Caco-2 (cell line): Measurements from ENCODE around the gene KIAA0753. TPM values are rescaled to one million over a fixed set of nuclear protein-coding genes. Genes with fewer than 3 reads are reported as not detected.

Source experiments
- BruUV-seq: library from RNA; stranded (reverse); fragments of 400-500 nt; replicated peaks from 2 replicates; lab custom pipeline; 2021; lab: Mats Ljungman, UMichigan
- CTCF ChIA-PET: fragments of 300-600 bp; sonication (Branson Sonifier 250); formaldehyde crosslinking; loops from one replicate; lab custom pipeline; 2022; ENCODE audit warnings: antibody characterized with exemption; lab: Charles Lee
- POLR2A ChIA-PET: fragments of 300-600 bp; sonication (Branson Sonifier 250); formaldehyde crosslinking; loops from one replicate; lab custom pipeline; 2022; ENCODE audit warnings: antibody characterized with exemption; lab: Charles Lee
- DNase-seq, 2 experiments: peaks; one replicate each; pipeline versions ENCODE4 v3.0.0 to v3.0.0-alpha.2; 2020 to 2022
- H3K27me3 ChIP-seq: replicated peaks from 2 replicates; pipeline ENCODE4 v1.6.0; 2011; ENCODE audit warnings: low read length; ENCODE audit not compliant: control insufficient read depth, insufficient read depth
- H3K36me3 ChIP-seq: 2 replicates; pipeline ENCODE4 v1.5.1; 2011; ENCODE audit warnings: low read length; ENCODE audit not compliant: control insufficient read depth, insufficient read depth
- H3K4me1 ChIP-seq: fragments of 250-450 bp; sonication (Bioruptor Pico); 2 replicates; pipeline ENCODE4 v1.5.1; 2020; ENCODE audit warnings: mild to moderate bottlenecking
- H3K4me3 ChIP-seq: 2 replicates; pipeline ENCODE4 v1.5.1; 2011; ENCODE audit warnings: low read depth, mild to moderate bottlenecking, control low read depth, low read length
- H3K9me3 ChIP-seq: fragments of 250-450 bp; sonication (Bioruptor Pico); 2 replicates; pipeline ENCODE4 v1.5.1; 2020; ENCODE audit warnings: mild to moderate bottlenecking, moderate library complexity
- H3K27ac Mint-ChIP-seq: one replicate; pipeline ENCODE4 v1.8.0; 2022; ENCODE audit warnings: mixed read lengths; ENCODE audit not compliant: unreplicated experiment
- H3K27me3 Mint-ChIP-seq: one replicate; pipeline ENCODE4 v1.8.0; 2022; ENCODE audit warnings: mixed read lengths; ENCODE audit not compliant: insufficient read depth, unreplicated experiment
- H3K36me3 Mint-ChIP-seq: one replicate; pipeline ENCODE4 v1.8.0; 2022; ENCODE audit warnings: mild to moderate bottlenecking, mixed read lengths; ENCODE audit not compliant: insufficient read depth, unreplicated experiment
- H3K4me1 Mint-ChIP-seq: one replicate; pipeline ENCODE4 v1.8.0; 2022; ENCODE audit warnings: low read depth, mixed read lengths; ENCODE audit not compliant: unreplicated experiment
- H3K4me3 Mint-ChIP-seq: one replicate; pipeline ENCODE4 v1.8.0; 2022; ENCODE audit warnings: mild to moderate bottlenecking, moderate library complexity, mixed read lengths; ENCODE audit not compliant: unreplicated experiment
- H3K9me3 Mint-ChIP-seq: one replicate; pipeline ENCODE4 v1.8.0; 2022; ENCODE audit warnings: mixed read lengths; ENCODE audit not compliant: unreplicated experiment
- CTCF ChIP-seq, 2 experiments: fragments of 200-600 bp in 1 of 2; IDR thresholded peaks; 1 replicate in 1 of 2; 2 replicates in 1 of 2; pipeline versions ENCODE4 v1.5.1 to v1.8.0; 2011 to 2022; ENCODE audit warnings: antibody characterized with exemption in 1 of 2, control low read depth in 1 of 2, inconsistent platforms in 1 of 2, low read depth in 1 of 2, low read length in 1 of 2, mild to moderate bottlenecking in 1 of 2, moderate library complexity in 1 of 2; ENCODE audit not compliant: insufficient read depth in 1 of 2, severe bottlenecking in 1 of 2, unreplicated experiment in 1 of 2
- intact Hi-C: fragments of 100-400 bp; cut with micrococcal nuclease; formaldehyde crosslinking; loops from one replicate; pipeline ENCODE4 v1.10.0; 2022; ENCODE audit not compliant: unreplicated experiment
- total RNA-seq: library from RNA; stranded (reverse); gene quantifications from 2 replicates; pipeline ENCODE4 v1.2.3, GENCODE V29; 2022

KIAA0753 gene
- total RNA-seq, 1 experiment from 2014 or later, result 7.7 TPM

DNA sequence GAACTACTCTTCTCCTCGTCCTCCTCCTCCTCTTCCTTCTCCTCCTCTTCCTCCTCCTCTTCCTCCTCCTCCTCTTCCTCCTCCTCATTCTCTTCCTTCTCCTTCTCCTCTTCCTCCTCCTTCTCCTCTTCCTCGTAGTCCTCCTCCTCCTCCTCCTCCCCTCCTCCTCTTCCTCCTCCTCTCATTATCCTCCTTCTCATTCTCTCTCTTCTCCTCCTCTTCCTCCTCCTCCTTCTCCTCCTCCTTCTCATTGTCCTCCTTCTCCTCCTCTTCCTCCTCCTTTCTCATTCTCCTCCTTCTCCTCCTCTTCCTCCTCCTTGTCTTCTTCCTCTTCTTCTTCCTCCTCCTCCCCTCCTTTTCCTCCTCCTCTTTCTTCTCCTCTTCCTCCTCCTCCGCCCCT, 80.0 kb downstream of the KIAA0753 start:
- H3K4me1 ChIP-seq, result no peaks in the 10 kb centered on the region
- Mint-ChIP-seq H3K4me1 (no peaks in the 10 kb centered on the region), H3K36me3 (no peaks in the 10 kb centered on the region), H3K9me3 (no peaks in the 10 kb centered on the region), H3K27me3 (no peaks in the 10 kb centered on the region), H3K27ac (no peak overlapping the region), H3K4me3 (no peak overlapping the region)
- no peaks in the 10 kb centered on the region for H3K9me3 ChIP-seq
- no peak for DNase-seq
- no peaks in the 10 kb centered on the region for H3K36me3 ChIP-seq
- intact Hi-C loops, result loop anchor here (10.0 kb wide), 1 partner anchor 86 kb away; no protein-coding TSS in a partner anchor
- no peak for TF ChIP-seq CTCF (IDR thresholded peaks at IDR 0.05; ENCODE audit: insufficient read depth in 1 of 2, low read depth in 1 of 2, low read length in 1 of 2, severe bottlenecking in 1 of 2, unreplicated experiment in 1 of 2)
- H3K4me3 ChIP-seq, result no peak overlapping the region
- no TSS peak for BruUV-seq
- ChIA-PET CTCF (no interaction called here), POLR2A (no interaction called here)
- no peaks in the 10 kb centered on the region for H3K27me3 ChIP-seq

GRCh38 chr17:6559753-6560215, 80.7 kb downstream of the KIAA0753 start:
- no peak overlapping the region for H3K27ac Mint-ChIP-seq
- H3K27me3 Mint-ChIP-seq, result no peaks in the 10 kb centered on the region
- DNase-seq, result no peak
- H3K36me3 Mint-ChIP-seq, result no peaks in the 10 kb centered on the region
- no TSS peak for BruUV-seq
- Histone ChIP-seq H3K4me1 (no peaks in the 10 kb centered on the region), H3K36me3 (no peaks in the 10 kb centered on the region), H3K27me3 (no peaks in the 10 kb centered on the region), H3K4me3 (no peak overlapping the region), H3K9me3 (no peaks in the 10 kb centered on the region)
- CTCF ChIA-PET, result no interaction called here
- no peaks in the 10 kb centered on the region for H3K4me1 Mint-ChIP-seq
- no peak overlapping the region for H3K4me3 Mint-ChIP-seq
- TF ChIP-seq CTCF (IDR thresholded peaks at IDR 0.05; ENCODE audit: insufficient read depth in 1 of 2, low read depth in 1 of 2, low read length in 1 of 2, severe bottlenecking in 1 of 2, unreplicated experiment in 1 of 2), result no peak
- intact Hi-C loops, result loop anchor here (10.0 kb wide), 1 partner anchor 85 kb away; no protein-coding TSS in a partner anchor
- H3K9me3 Mint-ChIP-seq, result no peaks in the 10 kb centered on the region
- POLR2A ChIA-PET, result no interaction called here

DNA sequence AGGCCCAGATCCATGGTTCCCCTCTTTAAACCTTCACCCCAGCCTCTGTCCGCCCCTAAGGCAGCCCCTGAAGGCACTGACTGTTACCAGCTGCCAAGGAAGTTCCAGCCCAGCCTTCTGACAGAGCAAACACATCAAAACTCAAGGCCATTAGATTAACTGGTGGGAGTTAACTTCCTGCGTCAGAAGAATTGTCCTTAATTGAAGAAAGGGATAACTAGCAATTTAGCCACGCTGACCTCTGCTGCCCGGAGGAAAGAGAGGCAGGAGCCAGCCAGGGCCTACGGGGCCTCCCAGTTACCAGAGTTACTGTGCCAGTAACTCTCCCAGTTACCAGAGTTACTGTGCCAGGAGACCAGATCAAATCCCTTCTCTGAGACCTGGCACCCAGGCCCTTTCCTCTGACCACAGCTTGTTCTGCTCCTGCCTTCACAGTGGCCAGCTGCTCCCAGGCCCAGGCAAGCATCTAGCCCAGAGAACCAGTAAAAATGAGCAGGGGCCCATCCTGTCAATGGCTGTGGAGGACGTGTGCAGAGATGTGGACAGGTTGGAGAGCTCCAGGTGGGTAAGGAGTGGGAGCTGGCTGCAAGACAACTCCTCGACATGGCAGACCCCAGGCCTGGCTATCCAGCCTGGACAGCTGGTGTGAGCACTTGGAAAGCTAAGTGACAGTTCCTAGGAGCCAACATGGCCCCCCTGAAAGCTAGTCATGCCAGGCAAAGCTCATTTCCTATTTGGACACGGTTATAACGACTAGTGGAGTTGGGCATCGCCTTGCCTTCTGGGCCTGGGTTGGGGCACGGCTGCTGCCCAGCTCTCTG, 81.4 kb downstream of the KIAA0753 start:
- H3K27me3 ChIP-seq, result no peaks in the 10 kb centered on the region
- no peak for TF ChIP-seq CTCF (IDR thresholded peaks at IDR 0.05; ENCODE audit: insufficient read depth in 1 of 2, low read depth in 1 of 2, low read length in 1 of 2, severe bottlenecking in 1 of 2, unreplicated experiment in 1 of 2)

More for the DNA sequence above, 81.4 kb downstream of the KIAA0753 start:
- intact Hi-C loops, result no loop called here
- no peaks in the 10 kb centered on the region for H3K9me3 Mint-ChIP-seq
- no peaks in the 10 kb centered on the region for H3K4me1 ChIP-seq
- H3K4me1 Mint-ChIP-seq, result no peaks in the 10 kb centered on the region
- DNase-seq, result no peak
- no peaks in the 10 kb centered on the region for H3K36me3 Mint-ChIP-seq
- no peak overlapping the region for H3K27ac Mint-ChIP-seq
- no peak overlapping the region for H3K4me3 Mint-ChIP-seq
- no peaks in the 10 kb centered on the region for H3K36me3 ChIP-seq
- H3K9me3 ChIP-seq, result no peaks in the 10 kb centered on the region
- POLR2A ChIA-PET, result no interaction called here
- BruUV-seq, result no TSS peak
- no peaks in the 10 kb centered on the region for H3K27me3 Mint-ChIP-seq
- CTCF ChIA-PET, result no interaction called here
- H3K4me3 ChIP-seq, result no peak overlapping the region
